ENCODE data around the gene DDC. TPM values are rescaled to one million over a fixed set of nuclear protein-coding genes. Genes with fewer than 3 reads are reported as not detected.
"Not testable (repeated sequence)": the region's sequence is repeated elsewhere in the genome, so short reads cannot be mapped to it uniquely, and the experiment has no call there.

The DDC gene
- total RNA-seq, 1 donor from 2014 or later, result not detected

DNA sequence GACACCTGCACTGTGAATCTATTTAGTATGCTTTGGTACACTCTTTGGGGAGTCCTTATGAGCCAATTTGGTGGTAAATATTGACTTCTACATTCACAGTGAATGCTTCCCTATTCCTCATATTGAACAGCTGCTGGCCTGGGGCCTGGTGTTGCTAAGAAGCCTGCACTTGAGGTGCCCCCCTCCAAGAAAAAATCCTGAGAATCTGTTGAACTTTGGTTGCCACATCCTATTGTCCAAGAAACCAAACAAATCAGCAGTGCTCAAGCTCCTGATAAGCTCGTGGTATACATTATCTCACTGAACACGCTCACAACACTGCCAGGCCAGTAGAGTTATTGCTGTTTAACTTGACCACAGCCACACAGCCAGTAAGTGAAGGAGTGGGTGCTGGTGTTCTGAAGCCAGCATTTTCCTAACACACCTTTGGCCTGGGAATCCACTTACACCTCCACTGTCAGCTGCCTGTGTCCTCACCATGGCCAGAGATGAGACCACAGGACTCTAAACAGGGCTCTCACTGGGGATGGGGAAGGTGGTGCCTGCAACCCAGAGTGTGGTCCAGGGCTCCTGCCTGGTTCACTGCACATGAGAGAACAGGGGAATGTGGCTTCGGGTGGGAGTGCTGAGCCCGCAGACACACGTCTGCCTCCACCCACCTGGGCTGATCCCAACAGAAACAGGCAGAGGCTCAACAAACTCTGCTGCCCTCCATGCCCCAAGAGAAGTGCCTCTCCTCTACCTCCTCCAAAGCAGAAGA lies 6.7 kb downstream of the DDC start:
- H3K9me3 Mint-ChIP-seq, result no peaks in the 10 kb centered on the region
- intact Hi-C loops (cut with micrococcal nuclease), result no loop called here
- H3K27ac Mint-ChIP-seq, result no peak overlapping the region
- H3K4me3 Mint-ChIP-seq (ENCODE audit: low read depth), result no peak overlapping the region
- H3K27me3 Mint-ChIP-seq (ENCODE audit: low read depth), result peaks cover 18% of the 10 kb centered on the region
- no peaks in the 10 kb centered on the region for H3K36me3 Mint-ChIP-seq (ENCODE audit: low read depth)
- no peaks in the 10 kb centered on the region for H3K4me1 Mint-ChIP-seq (ENCODE audit: low read depth)
- DNase-seq (ENCODE audit: low spot score), result no peak

DNA sequence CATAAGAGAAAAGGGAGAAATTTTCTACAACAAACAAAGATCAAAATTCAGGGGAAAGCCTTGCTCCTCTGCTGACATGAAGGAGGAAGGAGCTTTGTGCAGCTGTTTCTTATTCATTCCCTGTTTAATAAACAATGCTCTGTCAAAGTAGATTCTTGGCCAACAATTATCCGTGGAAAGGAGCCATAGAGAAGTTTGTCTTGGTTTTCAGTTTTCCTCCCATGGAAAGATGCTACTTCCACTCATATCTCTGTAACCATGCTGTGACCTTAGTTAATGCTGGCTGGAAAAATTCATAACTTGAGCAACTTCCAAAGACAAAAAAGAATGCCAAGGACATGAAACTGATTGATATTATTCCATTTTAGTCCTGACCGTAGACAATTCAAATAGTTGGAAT lies 8.1 kb downstream of the DDC start:
- Mint-ChIP-seq H3K36me3 (ENCODE audit: low read depth) (no peaks in the 10 kb centered on the region), H3K27me3 (ENCODE audit: low read depth) (peaks cover 18% of the 10 kb centered on the region), H3K9me3 (no peaks in the 10 kb centered on the region), H3K4me3 (ENCODE audit: low read depth) (no peak overlapping the region), H3K27ac (no peak overlapping the region), H3K4me1 (ENCODE audit: low read depth) (peaks cover 1% of the 10 kb centered on the region)
- intact Hi-C loops (cut with micrococcal nuclease), result no loop called here
- no peak for DNase-seq (ENCODE audit: low spot score)

- intact Hi-C loops (cut with micrococcal nuclease), result no loop called here
- H3K27me3 Mint-ChIP-seq (ENCODE audit: low read depth), result peaks cover 18% of the 10 kb centered on the region
- no peak overlapping the region for H3K4me3 Mint-ChIP-seq (ENCODE audit: low read depth)
- no peaks in the 10 kb centered on the region for H3K36me3 Mint-ChIP-seq (ENCODE audit: low read depth)
- no peaks in the 10 kb centered on the region for H3K9me3 Mint-ChIP-seq
- peaks cover 1% of the 10 kb centered on the region for H3K4me1 Mint-ChIP-seq (ENCODE audit: low read depth)
- DNase-seq (ENCODE audit: low spot score), result no peak
- H3K27ac Mint-ChIP-seq, result no peak overlapping the region
Measured at GRCh38 chr7:50556247-50556991, 8.8 kb downstream of the DDC start.

- Mint-ChIP-seq H3K9me3 (no peaks in the 10 kb centered on the region), H3K4me3 (ENCODE audit: low read depth) (no peak overlapping the region), H3K27me3 (ENCODE audit: low read depth) (peaks cover 18% of the 10 kb centered on the region), H3K36me3 (ENCODE audit: low read depth) (no peaks in the 10 kb centered on the region), H3K27ac (no peak overlapping the region), H3K4me1 (ENCODE audit: low read depth) (peaks cover 1% of the 10 kb centered on the region)
- DNase-seq (ENCODE audit: low spot score), result no peak
- intact Hi-C loops (cut with micrococcal nuclease), result no loop called here
Measured at GRCh38 chr7:50555594-50556140, 9.5 kb downstream of the DDC start.

GRCh38 chr7:50554431-50555322 lies 10.5 kb downstream of the DDC start:
- peaks cover 18% of the 10 kb centered on the region for H3K27me3 Mint-ChIP-seq (ENCODE audit: low read depth)
- no peaks in the 10 kb centered on the region for H3K9me3 Mint-ChIP-seq
- no peak overlapping the region for H3K4me3 Mint-ChIP-seq (ENCODE audit: low read depth)
- H3K4me1 Mint-ChIP-seq (ENCODE audit: low read depth), result peaks cover 1% of the 10 kb centered on the region
- no peak overlapping the region for H3K27ac Mint-ChIP-seq
- intact Hi-C loops (cut with micrococcal nuclease), result no loop called here
- no peaks in the 10 kb centered on the region for H3K36me3 Mint-ChIP-seq (ENCODE audit: low read depth)
- no peak for DNase-seq (ENCODE audit: low spot score)

- Mint-ChIP-seq H3K4me1 (ENCODE audit: low read depth) (peaks cover 1% of the 10 kb centered on the region), H3K27me3 (ENCODE audit: low read depth) (peaks cover 18% of the 10 kb centered on the region), H3K27ac (no peak overlapping the region), H3K9me3 (no peaks in the 10 kb centered on the region), H3K36me3 (ENCODE audit: low read depth) (no peaks in the 10 kb centered on the region), H3K4me3 (ENCODE audit: low read depth) (no peak overlapping the region)
- intact Hi-C loops (cut with micrococcal nuclease), result no loop called here
- no peak for DNase-seq (ENCODE audit: low spot score)
Measured at GRCh38 chr7:50553973-50554372, 11.2 kb downstream of the DDC start.

DNA sequence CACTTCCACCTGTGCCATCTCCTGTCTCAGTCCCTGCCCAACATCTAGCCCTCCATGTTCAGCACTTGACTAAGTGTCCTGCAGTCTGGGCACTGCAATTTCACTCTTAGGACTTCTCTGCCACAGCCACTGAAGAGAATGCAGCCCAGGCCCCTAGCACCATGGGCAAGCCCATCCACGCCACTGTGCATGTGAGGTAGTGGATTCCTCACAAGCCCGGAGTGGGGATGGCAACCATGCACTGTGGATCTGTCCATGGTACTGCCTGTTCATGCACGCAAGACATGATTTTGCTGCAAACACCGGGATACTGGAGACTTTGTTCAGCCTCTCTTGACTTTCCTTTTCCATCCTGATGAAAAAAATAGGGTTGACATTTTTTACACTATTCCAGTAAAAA lies 12.3 kb downstream of the DDC start:
- H3K4me3 Mint-ChIP-seq (ENCODE audit: low read depth), result no peak overlapping the region
- no peaks in the 10 kb centered on the region for H3K36me3 Mint-ChIP-seq (ENCODE audit: low read depth)
- no peaks in the 10 kb centered on the region for H3K9me3 Mint-ChIP-seq
- DNase-seq (ENCODE audit: low spot score), result no peak
- peaks cover 14% of the 10 kb centered on the region for H3K27me3 Mint-ChIP-seq (ENCODE audit: low read depth)
- H3K27ac Mint-ChIP-seq, result no peak overlapping the region
- H3K4me1 Mint-ChIP-seq (ENCODE audit: low read depth), result peaks cover 7% of the 10 kb centered on the region
- intact Hi-C loops (cut with micrococcal nuclease), result no loop called here

DNA sequence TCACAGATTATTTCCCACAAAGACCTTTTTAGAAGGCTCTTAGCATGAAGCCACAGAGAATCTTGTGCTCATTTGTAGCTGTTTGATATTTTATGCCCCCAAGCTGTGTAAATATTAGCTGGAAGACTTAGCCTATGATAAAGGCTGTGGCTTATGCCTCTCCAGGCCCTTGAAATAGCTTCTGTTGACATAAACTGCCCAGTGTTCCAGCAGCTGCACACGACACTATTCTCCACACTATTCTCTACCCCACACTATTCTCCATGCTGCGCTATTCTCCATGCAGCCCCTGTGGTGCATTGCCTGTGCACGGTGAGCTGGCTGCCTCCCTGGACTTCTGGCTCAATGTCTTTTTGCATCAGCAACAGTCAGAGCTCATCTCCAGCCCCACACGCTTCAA lies 13.1 kb downstream of the DDC start:
- no peak overlapping the region for H3K4me3 Mint-ChIP-seq (ENCODE audit: low read depth)
- H3K36me3 Mint-ChIP-seq (ENCODE audit: low read depth), result no peaks in the 10 kb centered on the region
- peaks cover 11% of the 10 kb centered on the region for H3K4me1 Mint-ChIP-seq (ENCODE audit: low read depth)
- H3K9me3 Mint-ChIP-seq, result no peaks in the 10 kb centered on the region
- no peak overlapping the region for H3K27ac Mint-ChIP-seq
- intact Hi-C loops (cut with micrococcal nuclease), result no loop called here
- peaks cover 10% of the 10 kb centered on the region for H3K27me3 Mint-ChIP-seq (ENCODE audit: low read depth)
- DNase-seq (ENCODE audit: low spot score), result no peak

- DNase-seq (ENCODE audit: low spot score); H3K9me3 Mint-ChIP-seq; H3K4me3 Mint-ChIP-seq (ENCODE audit: low read depth); intact Hi-C loops (cut with micrococcal nuclease); H3K36me3 Mint-ChIP-seq (ENCODE audit: low read depth); H3K27me3 Mint-ChIP-seq (ENCODE audit: low read depth); H3K27ac Mint-ChIP-seq: not testable (repeated sequence)
- H3K4me1 Mint-ChIP-seq (ENCODE audit: low read depth), result peaks cover 16% of the 10 kb centered on the region
Measured at GRCh38 chr7:50545613-50546012, 19.6 kb downstream of the DDC start.

DNA sequence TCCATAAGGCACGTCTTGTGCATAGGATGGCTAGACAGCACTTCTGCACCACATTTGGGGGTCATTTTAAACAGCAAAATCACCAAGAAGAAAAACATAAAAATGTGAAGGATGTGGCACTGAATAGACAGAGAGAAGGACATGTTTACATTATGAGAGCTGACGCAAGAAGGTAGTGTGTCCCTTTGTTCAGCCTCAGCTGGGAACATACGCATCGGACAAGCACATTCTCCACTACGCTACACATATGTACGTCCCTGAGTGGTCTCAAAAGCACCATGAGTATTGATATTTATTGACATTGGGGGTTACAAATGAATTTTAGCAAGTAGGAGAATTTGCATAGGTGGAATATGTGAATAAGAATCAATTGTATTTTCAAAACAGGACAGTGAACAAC lies 20.2 kb downstream of the DDC start:
- Mint-ChIP-seq H3K9me3 (no peaks in the 10 kb centered on the region), H3K27ac (no peak overlapping the region), H3K4me3 (ENCODE audit: low read depth) (no peak overlapping the region), H3K4me1 (ENCODE audit: low read depth) (peaks cover 16% of the 10 kb centered on the region), H3K36me3 (ENCODE audit: low read depth) (no peaks in the 10 kb centered on the region), H3K27me3 (ENCODE audit: low read depth) (no peaks in the 10 kb centered on the region)
- DNase-seq (ENCODE audit: low spot score), result no peak
- intact Hi-C loops (cut with micrococcal nuclease), result no loop called here

DNA sequence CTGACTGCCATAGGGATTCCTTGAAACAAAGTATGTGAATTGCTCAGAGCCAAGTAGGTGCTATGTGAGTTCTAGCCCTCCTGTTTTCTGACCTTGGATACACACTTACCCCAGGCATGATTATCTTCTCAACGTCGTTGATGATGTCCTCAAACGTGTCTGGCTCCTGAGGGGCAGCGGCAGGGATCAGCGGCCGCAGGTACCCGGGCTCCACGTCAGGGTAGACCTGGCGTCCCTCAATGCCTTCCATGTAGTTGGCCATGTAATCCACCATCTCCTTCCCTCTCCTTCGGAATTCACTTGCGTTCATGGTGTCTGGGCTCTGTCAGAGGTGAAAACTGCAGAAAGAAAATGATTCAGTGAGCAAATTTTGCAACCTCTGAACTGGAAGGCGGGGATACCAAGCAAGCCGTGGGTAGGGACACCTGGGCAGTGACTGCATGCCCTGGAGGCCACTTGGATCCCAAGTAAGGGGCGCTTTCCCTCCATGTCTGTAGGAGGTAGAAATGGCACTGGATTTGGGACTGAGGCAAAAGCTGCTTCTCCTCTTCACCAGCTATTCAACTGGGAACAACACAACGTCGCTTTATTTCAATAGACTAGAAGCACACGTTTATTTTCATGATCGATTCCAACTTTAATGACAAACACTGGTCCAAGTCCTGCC lies 21.3 kb downstream of the DDC start:
- H3K27ac Mint-ChIP-seq, result no peak overlapping the region
- no peaks in the 10 kb centered on the region for H3K9me3 Mint-ChIP-seq
- intact Hi-C loops (cut with micrococcal nuclease), result no loop called here
- no peaks in the 10 kb centered on the region for H3K36me3 Mint-ChIP-seq (ENCODE audit: low read depth)
- DNase-seq (ENCODE audit: low spot score), result no peak
- H3K4me3 Mint-ChIP-seq (ENCODE audit: low read depth), result no peak overlapping the region
- H3K4me1 Mint-ChIP-seq (ENCODE audit: low read depth), result peaks cover 16% of the 10 kb centered on the region
- no peaks in the 10 kb centered on the region for H3K27me3 Mint-ChIP-seq (ENCODE audit: low read depth)

DNA sequence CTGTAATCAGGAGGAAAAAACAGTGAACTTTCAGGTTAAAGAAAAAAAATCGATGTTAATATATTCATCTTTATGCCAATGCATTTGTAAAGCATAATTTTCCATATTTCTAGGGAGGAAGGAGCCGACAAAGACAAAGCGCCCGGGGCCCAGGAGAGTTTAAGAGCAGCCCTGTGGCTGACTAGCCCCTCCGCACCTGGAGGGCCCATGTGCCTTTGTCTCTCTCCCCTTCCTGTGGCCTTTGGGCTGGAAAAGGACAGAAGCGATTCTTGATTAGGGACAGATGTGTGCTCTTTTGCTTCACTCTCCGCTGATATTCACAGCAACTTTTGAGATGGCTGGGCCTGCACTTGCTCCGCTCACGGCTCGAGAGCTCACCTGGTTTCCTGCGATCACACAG lies 23.1 kb downstream of the DDC start:
- Mint-ChIP-seq H3K27ac (no peak overlapping the region), H3K9me3 (no peaks in the 10 kb centered on the region), H3K4me3 (ENCODE audit: low read depth) (no peak overlapping the region), H3K4me1 (ENCODE audit: low read depth) (peaks cover 6% of the 10 kb centered on the region), H3K36me3 (ENCODE audit: low read depth) (no peaks in the 10 kb centered on the region), H3K27me3 (ENCODE audit: low read depth) (no peaks in the 10 kb centered on the region)
- intact Hi-C loops (cut with micrococcal nuclease), result no loop called here
- no peak for DNase-seq (ENCODE audit: low spot score)

All from activated T-helper 2 cell treated with anti-CD3 and anti-CD28 coated beads, Interferon-gamma antibody, Interleukin-2, Interleukin-4, amounts not matched to agents 10 μg/mL and 5 μg/mL and 100 μg/mL, durations not matched to agents 14 hours and 24 hours and 36 hours (primary cell).